Breast epithelium (tissue), 4 donors: ENCODE results near the gene AOPEP. TPM values are rescaled to one million over a fixed set of nuclear protein-coding genes. Genes with fewer than 3 reads are reported as not detected.

Experiments used
- DNase-seq, 2 donors: peaks; one replicate each; pipeline ENCODE4 v3.0.0-alpha.2; 2019; ENCODE audit warnings: low spot score in 2 of 2
- H3K27ac ChIP-seq, 2 donors: fragments of 200-600 bp; sonication (generic) in 1 of 2; one replicate each; pipeline ENCODE4 v1.5.1; 2016 to 2019; ENCODE audit warnings: mild to moderate bottlenecking in 1 of 2
- H3K27me3 ChIP-seq, 2 donors: fragments of 200-600 bp; sonication (generic) in 1 of 2; one replicate each; pipeline versions ENCODE4 v1.5.1 to v1.6.0; 2017 to 2019; ENCODE audit warnings: control low read depth in 1 of 2, mild to moderate bottlenecking in 1 of 2
- H3K36me3 ChIP-seq: fragments of 200-600 bp; one replicate; pipeline ENCODE4 v1.5.1; 2019
- H3K4me1 ChIP-seq, 2 donors: fragments of 200-600 bp; sonication (generic); one replicate each; pipeline ENCODE4 v1.5.1; 2016 to 2019; ENCODE audit warnings: control low read depth in 1 of 2
- H3K4me3 ChIP-seq, 3 donors: fragments of 200-600 bp; sonication (generic); 1 replicate in 2 of 3; 2 replicates in 1 of 3; pipeline ENCODE4 v1.5.1; 2016 to 2019; ENCODE audit warnings: mild to moderate bottlenecking in 3 of 3, moderate library complexity in 2 of 3
- H3K9me3 ChIP-seq, 2 donors: fragments of 200-600 bp; sonication (generic) in 1 of 2; one replicate each; pipeline ENCODE4 v1.5.1; 2016 to 2019; ENCODE audit warnings: control low read depth in 1 of 2
- CTCF ChIP-seq, 3 donors: fragments of 450-650 bp; IDR thresholded peaks; one replicate each; pipeline ENCODE4 v1.5.1; 2016 to 2017; ENCODE audit warnings: antibody characterized with exemption in 3 of 3, mild to moderate bottlenecking in 3 of 3, moderate library complexity in 3 of 3
- POLR2A ChIP-seq: fragments of 450-650 bp; IDR thresholded peaks from one replicate; pipeline ENCODE4 v1.6.1; 2016; ENCODE audit warnings: antibody characterized with exemption, mild to moderate bottlenecking, moderate library complexity
- POLR2AphosphoS5 ChIP-seq, 3 donors: sonication (generic); formaldehyde crosslinking; IDR thresholded peaks; one replicate each; pipeline ENCODE4 v1.6.1; 2017; ENCODE audit warnings: antibody characterized with exemption in 3 of 3
- intact Hi-C: fragments of 100-400 bp; cut with DNase I; formaldehyde crosslinking; loops from one replicate; pipeline ENCODE4 v1.15.1; 2023; ENCODE audit warnings: low total_unique reads
- total RNA-seq, 3 donors: library from RNA; depleted of rRNA; stranded (reverse); fragments of >200 nt; gene quantifications; one replicate each; pipeline ENCODE4 v1.1.0, GENCODE V29; 2016

The AOPEP gene
- total RNA-seq, 3 donors from 2014 or later: 15.5 to 94.1 (median 87.5) TPM

- intact Hi-C loops: no loop called here
- H3K27ac ChIP-seq: no peak overlapping the region
- no peaks in the 10 kb centered on the region for H3K27me3 ChIP-seq
- DNase-seq: no peak
- H3K9me3 ChIP-seq: no peaks in the 10 kb centered on the region
- H3K36me3 ChIP-seq: no peaks in the 10 kb centered on the region
- TF ChIP-seq CTCF (IDR thresholded peaks at IDR 0.05) (no peak), POLR2AphosphoS5 (IDR thresholded peaks at IDR 0.05) (no peak), POLR2A (no peak)
- H3K4me3 ChIP-seq: no peak overlapping the region
- H3K4me1 ChIP-seq: no peaks in the 10 kb centered on the region
Measured at GRCh38 chr9:95103281-95103771, 376.8 kb downstream of the AOPEP start.

GRCh38 chr9:95103871-95104580 lies 377.5 kb downstream of the AOPEP start:
- Histone ChIP-seq H3K27ac (no peak overlapping the region), H3K9me3 (no peaks in the 10 kb centered on the region), H3K36me3 (no peaks in the 10 kb centered on the region), H3K27me3 (no peaks in the 10 kb centered on the region), H3K4me3 (no peak overlapping the region), H3K4me1 (no peaks in the 10 kb centered on the region)
- TF ChIP-seq CTCF (IDR thresholded peaks at IDR 0.05) (no peak), POLR2A (no peak), POLR2AphosphoS5 (IDR thresholded peaks at IDR 0.05) (no peak)
- DNase-seq: no peak
- intact Hi-C loops: no loop called here

- H3K27me3 ChIP-seq: no peaks in the 10 kb centered on the region
- no peaks in the 10 kb centered on the region for H3K9me3 ChIP-seq
- no peak overlapping the region for H3K27ac ChIP-seq
- no peaks in the 10 kb centered on the region for H3K4me1 ChIP-seq
- intact Hi-C loops: no loop called here
- no peak overlapping the region for H3K4me3 ChIP-seq
- TF ChIP-seq CTCF (IDR thresholded peaks at IDR 0.05): no peak
- TF ChIP-seq POLR2AphosphoS5 (IDR thresholded peaks at IDR 0.05): no peak
- no peak for TF ChIP-seq POLR2A
- H3K36me3 ChIP-seq: no peaks in the 10 kb centered on the region
- DNase-seq: no peak
Measured at GRCh38 chr9:95104581-95104960, 378.1 kb downstream of the AOPEP start.

- Histone ChIP-seq H3K27me3 (no peaks in the 10 kb centered on the region), H3K36me3 (no peaks in the 10 kb centered on the region), H3K9me3 (no peaks in the 10 kb centered on the region), H3K4me3 (no peak overlapping the region), H3K27ac (no peak overlapping the region), H3K4me1 (no peaks in the 10 kb centered on the region)
- DNase-seq: no peak
- TF ChIP-seq CTCF (IDR thresholded peaks at IDR 0.05): no peak
- no peak for TF ChIP-seq POLR2A
- no peak for TF ChIP-seq POLR2AphosphoS5 (IDR thresholded peaks at IDR 0.05)
- intact Hi-C loops: no loop called here
Measured at GRCh38 chr9:95104980-95105379, 378.5 kb downstream of the AOPEP start.

GRCh38 chr9:95105519-95106287 lies 379.2 kb downstream of the AOPEP start:
- H3K4me3 ChIP-seq: no peak overlapping the region
- no peaks in the 10 kb centered on the region for H3K36me3 ChIP-seq
- no peaks in the 10 kb centered on the region for H3K4me1 ChIP-seq
- H3K9me3 ChIP-seq: no peaks in the 10 kb centered on the region
- intact Hi-C loops: no loop called here
- peak in 1 of 2 donors; percentile 36 for DNase-seq
- TF ChIP-seq POLR2AphosphoS5 (IDR thresholded peaks at IDR 0.05) (no peak), POLR2A (no peak), CTCF (IDR thresholded peaks at IDR 0.05) (no peak)
- no peaks in the 10 kb centered on the region for H3K27me3 ChIP-seq
- no peak overlapping the region for H3K27ac ChIP-seq
